Fibroblast of the aortic adventitia (primary cell): ENCODE data around the gene ZBTB46. TPM values are rescaled to one million over a fixed set of nuclear protein-coding genes. Genes with fewer than 3 reads are reported as not detected.
"Not testable (repeated sequence)": the region's sequence is repeated elsewhere in the genome, so short reads cannot be mapped to it uniquely, and the experiment has no call there.

Experiments
- DNase-seq: peaks from one replicate; pipeline ENCODE4 v3.0.0-alpha.2; 2010; ENCODE audit warnings: low read depth
- H3K4me3 ChIP-seq: 2 replicates; pipeline ENCODE4 v1.5.1; 2011; ENCODE audit warnings: low read depth, mild to moderate bottlenecking, control low read depth, low read length, moderate library complexity
- CTCF ChIP-seq: IDR thresholded peaks from 2 replicates; pipeline ENCODE4 v1.5.1; 2011; ENCODE audit warnings: mild to moderate bottlenecking, low read length, control low read depth, inconsistent platforms; ENCODE audit not compliant: insufficient read depth
- total RNA-seq: library from RNA; depleted of rRNA; stranded (reverse); fragments of >200 nt; gene quantifications from 2 replicates; pipeline ENCODE4 v1.2.3, GENCODE V29; 2012; ENCODE audit warnings: low replicate concordance

ZBTB46 gene
- total RNA-seq, 1 donor, result 1.1 TPM

GRCh38 chr20:63857764-63858392 lies 26.8 kb upstream of the ZBTB46 start:
- H3K4me3 ChIP-seq, result no peak overlapping the region
- no peak for TF ChIP-seq CTCF
- DNase-seq, result no peak

- no peak for DNase-seq
- H3K4me3 ChIP-seq, result no peak overlapping the region
- TF ChIP-seq CTCF, result no peak
Measured at GRCh38 chr20:63856098-63856511, 25.0 kb upstream of the ZBTB46 start.

- TF ChIP-seq CTCF, result no peak
- peak overlapping the region; percentile 13 for H3K4me3 ChIP-seq
- no peak for DNase-seq
Measured at GRCh38 chr20:63855363-63856097, 24.5 kb upstream of the ZBTB46 start.

GRCh38 chr20:63854766-63855362 lies 23.8 kb upstream of the ZBTB46 start:
- H3K4me3 ChIP-seq, result peak overlapping the region; percentile 13
- DNase-seq, result no peak
- TF ChIP-seq CTCF, result no peak

GRCh38 chr20:63854069-63854765 lies 23.2 kb upstream of the ZBTB46 start:
- no peak for DNase-seq
- no peak for TF ChIP-seq CTCF
- no peak overlapping the region for H3K4me3 ChIP-seq

- DNase-seq, H3K4me3 ChIP-seq: not testable (repeated sequence)
Measured at GRCh38 chr20:63853733-63854068, 22.6 kb upstream of the ZBTB46 start.

- H3K4me3 ChIP-seq, DNase-seq: not testable (repeated sequence)
Measured at GRCh38 chr20:63851548-63851943, 20.5 kb upstream of the ZBTB46 start.
